ENCODE data around the gene ASZ1.

ASZ1 gene

DNA sequence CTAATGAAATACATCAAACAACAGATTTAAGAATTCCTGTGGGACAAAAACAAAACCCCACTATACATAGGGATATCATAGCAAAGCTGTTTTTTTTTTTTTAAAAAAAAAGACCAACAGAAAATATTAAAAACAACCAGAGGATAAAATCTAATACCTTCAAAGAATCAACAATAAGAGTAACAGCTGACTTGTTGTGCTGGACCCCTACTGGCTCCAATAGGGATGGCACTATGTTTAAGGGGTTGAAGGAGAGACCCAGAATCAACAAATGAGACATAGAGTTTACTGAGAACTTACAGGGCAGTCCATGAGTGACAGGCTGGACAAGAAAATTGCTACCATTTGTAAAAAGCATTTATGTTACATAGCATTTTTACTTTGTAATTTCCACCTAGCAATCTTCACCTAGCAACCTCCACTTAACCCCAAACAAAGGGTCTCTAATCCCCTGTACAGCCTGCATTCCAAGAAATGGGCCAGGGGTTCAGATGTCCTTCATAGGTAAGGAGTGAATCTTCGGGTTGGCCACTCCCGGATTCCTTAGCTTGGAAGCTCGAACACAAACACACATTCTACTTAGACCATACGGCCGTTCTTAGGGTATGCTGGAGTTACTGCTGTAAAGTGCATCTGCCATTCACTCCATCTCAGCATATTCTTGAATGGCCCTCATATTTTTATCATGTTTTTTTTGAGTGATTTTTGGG, 25.8 kb downstream of the ASZ1 start:
- Histone ChIP-seq H3K36me3 (ENCODE audit: insufficient read depth, low read length) (no peaks in the 10 kb centered on the region), H3K9me3 (replicated peaks; ENCODE audit: low read length) (no peaks in the 10 kb centered on the region), H3K27me3 (ENCODE audit: control insufficient read depth, insufficient read depth, low read length) (peaks cover 9% of the 10 kb centered on the region), H3K4me2 (ENCODE audit: low read length) (no peak overlapping the region), H3K4me3 (ENCODE audit: low read length) (no peak overlapping the region), H3K9ac (ENCODE audit: low read depth, low read length) (no peak overlapping the region), H3K4me1 (ENCODE audit: control insufficient read depth, insufficient read depth, low read length) (no peaks in the 10 kb centered on the region)

DNA sequence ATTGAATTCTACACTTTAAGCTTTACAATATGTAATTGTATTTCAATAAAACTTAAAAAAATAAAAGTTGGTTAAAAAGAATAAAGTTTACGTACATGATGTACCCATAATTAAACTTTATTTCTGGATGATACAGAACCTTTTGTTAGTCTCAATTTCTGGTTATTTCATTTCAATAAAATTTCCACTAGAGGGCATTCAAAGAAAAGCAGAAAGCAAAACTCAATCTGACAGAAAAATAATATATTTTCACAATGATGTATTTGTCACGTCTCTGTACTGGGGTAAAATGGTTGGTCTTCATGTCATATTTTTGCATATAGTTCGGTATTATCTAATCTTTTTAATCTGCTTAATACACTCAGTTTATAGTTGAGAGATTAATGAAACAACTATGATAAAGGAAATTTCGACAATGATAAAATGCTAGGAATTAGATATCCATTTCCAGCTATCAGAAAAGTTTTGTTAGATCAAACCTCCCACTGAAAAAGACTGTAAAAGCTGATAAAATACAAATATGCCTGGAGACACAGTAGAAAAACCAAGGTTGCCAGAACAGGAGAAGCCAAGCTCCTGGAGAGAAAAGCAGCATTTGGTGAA, 27.4 kb downstream of the ASZ1 start:
- Histone ChIP-seq H3K4me1 (ENCODE audit: control insufficient read depth, insufficient read depth, low read length) (no peaks in the 10 kb centered on the region), H3K4me2 (ENCODE audit: low read length) (no peak overlapping the region), H3K9ac (ENCODE audit: low read depth, low read length) (no peak overlapping the region), H3K4me3 (ENCODE audit: low read length) (no peak overlapping the region), H3K27me3 (ENCODE audit: control insufficient read depth, insufficient read depth, low read length) (peaks cover 12% of the 10 kb centered on the region), H3K36me3 (ENCODE audit: insufficient read depth, low read length) (no peaks in the 10 kb centered on the region), H3K9me3 (replicated peaks; ENCODE audit: low read length) (no peaks in the 10 kb centered on the region)

DNA sequence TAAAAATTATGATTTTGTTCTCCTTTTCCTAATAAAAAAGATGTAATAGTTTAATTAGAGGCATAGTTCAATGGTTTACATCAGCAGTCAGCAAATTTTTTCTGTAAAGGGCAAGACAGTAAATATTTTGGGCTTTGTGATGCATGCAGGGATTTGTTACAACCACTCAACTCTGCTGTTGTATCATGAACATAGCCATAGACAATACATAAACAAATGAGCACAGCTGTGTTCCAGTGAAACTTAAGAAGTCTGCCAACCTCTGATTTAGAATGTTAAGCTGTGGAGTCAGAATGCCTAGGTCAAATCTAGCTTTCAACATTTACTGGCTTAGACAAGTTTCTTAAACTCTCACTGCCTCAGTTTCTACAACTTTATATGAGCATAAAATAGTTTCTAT, 31.6 kb downstream of the ASZ1 start:
- Histone ChIP-seq H3K4me2 (ENCODE audit: low read length) (no peak overlapping the region), H3K4me1 (ENCODE audit: control insufficient read depth, insufficient read depth, low read length) (no peaks in the 10 kb centered on the region), H3K9me3 (replicated peaks; ENCODE audit: low read length) (no peaks in the 10 kb centered on the region), H3K27me3 (ENCODE audit: control insufficient read depth, insufficient read depth, low read length) (peaks cover 12% of the 10 kb centered on the region), H3K36me3 (ENCODE audit: insufficient read depth, low read length) (no peaks in the 10 kb centered on the region), H3K4me3 (ENCODE audit: low read length) (no peak overlapping the region), H3K9ac (ENCODE audit: low read depth, low read length) (no peak overlapping the region)

DNA sequence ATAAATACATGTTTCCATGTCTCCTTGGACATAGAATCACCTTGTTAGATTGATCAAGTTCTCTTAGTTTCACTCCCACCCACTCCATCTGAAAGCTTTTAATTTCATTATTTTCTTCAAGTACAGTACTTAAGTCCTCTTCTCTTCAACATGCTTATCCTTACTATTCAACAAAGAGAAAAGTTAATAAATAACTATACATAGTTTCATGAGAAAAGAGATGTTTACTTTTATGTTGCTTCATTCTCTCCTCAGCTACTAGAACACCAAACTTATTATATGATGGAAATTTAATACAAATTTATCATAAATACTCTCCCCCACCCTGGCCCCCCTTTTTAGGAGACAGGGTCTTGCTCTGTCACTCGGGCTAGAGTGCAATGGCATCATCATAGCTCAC, 33.5 kb downstream of the ASZ1 start:
- H3K9ac ChIP-seq (ENCODE audit: low read depth, low read length) = no peak overlapping the region
- H3K4me1 ChIP-seq (ENCODE audit: control insufficient read depth, insufficient read depth, low read length) = no peaks in the 10 kb centered on the region
- no peaks in the 10 kb centered on the region for H3K36me3 ChIP-seq (ENCODE audit: insufficient read depth, low read length)
- H3K9me3 ChIP-seq (replicated peaks; ENCODE audit: low read length) = no peaks in the 10 kb centered on the region
- H3K27me3 ChIP-seq (ENCODE audit: control insufficient read depth, insufficient read depth, low read length) = peaks cover 9% of the 10 kb centered on the region
- H3K4me3 ChIP-seq (ENCODE audit: low read length) = no peak overlapping the region
- H3K4me2 ChIP-seq (ENCODE audit: low read length) = no peak overlapping the region

DNA sequence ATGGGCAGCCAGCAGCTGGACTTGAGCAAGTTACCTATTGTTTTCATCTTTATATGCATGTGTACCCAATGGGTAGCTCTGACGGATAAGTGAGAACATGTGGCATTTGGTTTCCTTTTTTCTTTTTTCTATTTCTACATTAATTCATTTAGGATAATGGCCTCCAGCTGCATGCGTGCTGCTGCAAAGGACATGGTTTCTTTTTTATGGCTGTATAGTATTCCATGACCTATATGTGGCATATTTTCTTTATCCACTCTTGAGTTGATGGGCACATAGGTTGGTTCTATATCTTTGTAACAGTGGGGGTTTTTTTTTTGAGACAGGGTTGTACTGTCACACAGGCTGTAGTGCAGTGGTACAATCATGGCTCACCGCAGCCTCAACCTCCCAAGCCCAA, 37.4 kb downstream of the ASZ1 start:
- no peaks in the 10 kb centered on the region for H3K4me1 ChIP-seq (ENCODE audit: control insufficient read depth, insufficient read depth, low read length)
- no peak overlapping the region for H3K4me3 ChIP-seq (ENCODE audit: low read length)
- no peaks in the 10 kb centered on the region for H3K9me3 ChIP-seq (replicated peaks; ENCODE audit: low read length)
- H3K27me3 ChIP-seq (ENCODE audit: control insufficient read depth, insufficient read depth, low read length) = no peaks in the 10 kb centered on the region
- H3K9ac ChIP-seq (ENCODE audit: low read depth, low read length) = no peak overlapping the region
- H3K36me3 ChIP-seq (ENCODE audit: insufficient read depth, low read length) = no peaks in the 10 kb centered on the region
- H3K4me2 ChIP-seq (ENCODE audit: low read length) = no peak overlapping the region

DNA sequence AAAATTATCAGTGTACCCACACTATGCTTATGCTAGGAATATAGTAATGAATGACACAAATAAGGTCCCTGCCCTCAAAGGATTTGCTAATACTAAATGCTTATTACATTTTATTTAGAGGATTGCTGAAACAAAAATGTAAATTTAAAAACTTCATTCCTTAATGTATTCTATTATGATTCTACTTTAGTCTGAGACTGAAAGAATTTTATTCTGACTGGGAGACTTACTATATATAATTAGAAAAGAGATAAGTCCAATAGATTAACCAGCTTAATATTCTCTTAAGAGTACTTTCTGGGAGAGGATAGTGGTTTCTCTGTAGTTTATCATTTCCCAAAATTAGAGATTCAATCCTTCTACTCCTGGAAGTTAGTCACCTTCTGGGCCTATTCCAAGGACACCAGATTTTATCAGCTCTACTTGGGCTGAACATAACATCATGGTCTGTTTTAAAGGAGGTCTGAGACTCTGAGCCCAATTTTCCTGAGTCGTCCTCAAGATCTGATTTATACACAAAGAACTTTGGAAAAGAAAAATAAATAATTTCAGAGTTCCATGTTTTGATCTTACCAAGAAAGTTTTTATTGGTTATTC, 41.1 kb downstream of the ASZ1 start:
- no peaks in the 10 kb centered on the region for H3K9me3 ChIP-seq (replicated peaks; ENCODE audit: low read length)
- H3K4me2 ChIP-seq (ENCODE audit: low read length) = no peak overlapping the region
- H3K27me3 ChIP-seq (ENCODE audit: control insufficient read depth, insufficient read depth, low read length) = no peaks in the 10 kb centered on the region
- H3K4me1 ChIP-seq (ENCODE audit: control insufficient read depth, insufficient read depth, low read length) = no peaks in the 10 kb centered on the region
- H3K9ac ChIP-seq (ENCODE audit: low read depth, low read length) = no peak overlapping the region
- no peaks in the 10 kb centered on the region for H3K36me3 ChIP-seq (ENCODE audit: insufficient read depth, low read length)
- H3K4me3 ChIP-seq (ENCODE audit: low read length) = no peak overlapping the region

DNA sequence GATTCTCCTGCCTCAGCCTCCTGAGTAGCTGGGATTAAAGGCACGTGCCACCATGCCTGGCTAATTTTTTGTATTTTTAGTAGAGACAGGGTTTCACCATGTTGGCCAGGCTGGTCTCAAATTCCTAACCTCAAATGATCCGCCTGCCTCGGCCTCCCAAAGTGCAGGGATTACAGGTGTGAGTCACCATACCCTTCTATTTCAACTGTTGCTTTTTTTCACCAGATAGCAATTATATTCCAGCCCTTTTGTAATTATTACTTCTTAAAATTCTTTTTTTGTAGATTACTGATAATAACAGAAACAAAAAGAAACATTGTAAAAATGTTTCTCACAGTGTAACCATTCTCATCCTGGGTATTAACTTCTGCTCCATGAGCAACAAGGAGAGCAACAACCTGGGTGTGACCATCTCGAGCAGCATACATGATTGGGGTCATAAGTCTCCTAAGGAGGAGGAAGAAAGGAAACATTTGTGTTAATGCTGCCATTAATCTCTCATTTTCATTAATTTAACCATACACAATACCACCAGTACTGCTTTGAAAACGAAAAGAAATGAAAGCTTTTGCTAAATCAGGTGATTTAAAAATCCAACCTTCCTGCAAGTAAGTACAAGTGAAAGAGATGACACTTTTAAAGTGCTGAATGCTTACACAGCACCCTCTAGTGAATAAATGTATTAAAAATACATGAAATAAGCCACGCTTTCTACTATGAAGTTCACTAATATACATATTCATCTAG, 41.8 kb downstream of the ASZ1 start:
- H3K4me2 ChIP-seq (ENCODE audit: low read length) = no peak overlapping the region
- no peak overlapping the region for H3K4me3 ChIP-seq (ENCODE audit: low read length)
- no peaks in the 10 kb centered on the region for H3K36me3 ChIP-seq (ENCODE audit: insufficient read depth, low read length)
- H3K4me1 ChIP-seq (ENCODE audit: control insufficient read depth, insufficient read depth, low read length) = no peaks in the 10 kb centered on the region
- H3K27me3 ChIP-seq (ENCODE audit: control insufficient read depth, insufficient read depth, low read length) = no peaks in the 10 kb centered on the region
- no peaks in the 10 kb centered on the region for H3K9me3 ChIP-seq (replicated peaks; ENCODE audit: low read length)
- no peak overlapping the region for H3K9ac ChIP-seq (ENCODE audit: low read depth, low read length)

DNA sequence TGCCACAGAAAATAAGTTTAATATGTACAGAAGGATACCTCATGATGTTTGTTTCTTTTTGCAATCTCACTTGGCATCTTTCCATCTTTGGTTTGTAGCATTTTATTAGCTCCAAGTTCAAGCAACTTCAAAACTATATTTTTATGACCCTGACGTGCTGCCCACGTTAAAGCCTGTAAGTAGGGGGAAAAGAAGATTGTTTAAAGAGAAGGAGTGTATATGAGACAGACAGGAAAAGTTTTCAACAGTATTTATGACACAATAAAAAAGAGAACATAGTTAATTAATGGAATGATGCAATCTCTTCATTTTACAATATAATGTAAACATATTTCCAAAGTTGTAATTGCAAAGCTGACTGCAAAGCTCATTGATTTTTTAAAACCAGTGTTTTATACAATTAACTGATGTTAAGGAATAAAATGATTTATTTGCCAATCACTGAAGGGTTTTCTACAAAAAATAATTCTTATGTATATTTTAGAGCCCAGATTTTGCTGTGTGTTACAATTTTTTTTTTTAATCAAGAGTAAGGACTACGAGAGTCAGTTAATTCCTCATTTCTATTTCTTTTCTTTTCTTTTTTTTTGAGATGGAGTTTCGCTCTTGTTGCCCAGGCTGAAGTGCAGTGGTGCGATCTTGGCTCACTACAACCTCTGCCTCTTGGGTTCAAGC, 42.5 kb downstream of the ASZ1 start:
- no peak overlapping the region for H3K9ac ChIP-seq (ENCODE audit: low read depth, low read length)
- no peaks in the 10 kb centered on the region for H3K36me3 ChIP-seq (ENCODE audit: insufficient read depth, low read length)

DNA sequence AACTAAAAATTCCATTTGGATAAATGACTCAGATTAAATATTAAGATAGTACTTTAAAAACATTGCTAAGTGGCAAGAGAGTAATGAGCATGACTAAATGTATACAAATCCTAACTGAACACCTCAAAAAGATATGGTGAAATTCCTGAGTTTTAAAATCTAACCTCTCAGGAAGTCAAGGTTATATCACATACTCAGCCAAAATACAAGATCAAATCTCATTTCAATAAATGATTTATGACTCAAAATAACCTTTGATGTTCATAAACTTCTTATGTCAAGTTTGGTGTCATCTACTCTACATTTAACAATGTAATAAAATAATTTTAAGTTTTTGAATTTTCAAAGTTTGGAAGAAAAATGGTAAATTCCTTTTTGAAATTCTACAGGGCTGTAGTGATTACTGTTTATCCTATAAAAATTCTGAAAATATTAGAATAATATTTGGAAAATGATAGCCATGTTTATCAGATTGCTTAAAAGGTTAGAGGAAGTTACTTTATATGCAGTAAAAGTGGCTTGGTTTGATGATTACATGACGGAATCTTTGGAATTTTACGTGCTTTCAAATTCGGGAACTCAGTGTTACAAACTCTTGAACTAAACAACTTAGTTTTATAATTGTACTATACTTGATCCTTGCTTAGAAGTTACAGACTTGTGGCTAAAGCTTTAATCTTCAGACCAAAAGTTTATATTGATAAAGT, 43.7 kb downstream of the ASZ1 start:
- Histone ChIP-seq H3K27me3 (ENCODE audit: control insufficient read depth, insufficient read depth, low read length) (no peaks in the 10 kb centered on the region), H3K9ac (ENCODE audit: low read depth, low read length) (no peak overlapping the region), H3K36me3 (ENCODE audit: insufficient read depth, low read length) (no peaks in the 10 kb centered on the region), H3K4me3 (ENCODE audit: low read length) (no peak overlapping the region), H3K9me3 (replicated peaks; ENCODE audit: low read length) (no peaks in the 10 kb centered on the region), H3K4me1 (ENCODE audit: control insufficient read depth, insufficient read depth, low read length) (no peaks in the 10 kb centered on the region), H3K4me2 (ENCODE audit: low read length) (no peak overlapping the region)

More for the DNA sequence above, 42.5 kb downstream of the ASZ1 start:
- Histone ChIP-seq H3K4me2 (ENCODE audit: low read length) (no peak overlapping the region), H3K27me3 (ENCODE audit: control insufficient read depth, insufficient read depth, low read length) (no peaks in the 10 kb centered on the region), H3K9me3 (replicated peaks; ENCODE audit: low read length) (no peaks in the 10 kb centered on the region), H3K4me3 (ENCODE audit: low read length) (no peak overlapping the region), H3K4me1 (ENCODE audit: control insufficient read depth, insufficient read depth, low read length) (no peaks in the 10 kb centered on the region)

DNA sequence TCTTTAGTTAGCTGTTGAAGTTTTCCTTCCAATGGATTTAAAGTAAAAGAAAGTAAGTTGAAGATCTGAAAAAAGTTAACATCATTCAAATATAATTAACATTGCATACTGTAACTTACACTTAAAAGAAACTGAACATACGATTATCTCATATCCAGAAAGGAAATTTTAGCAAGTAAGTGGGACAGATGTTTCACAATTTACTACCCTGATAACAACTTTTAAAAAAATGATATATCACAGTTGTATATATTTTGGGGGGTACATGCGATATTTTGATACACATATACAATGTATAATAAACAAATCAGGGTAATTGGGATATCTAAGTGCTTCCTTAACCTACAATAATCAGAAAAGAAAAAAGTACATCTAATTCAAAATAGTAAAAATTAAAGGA, 44.2 kb downstream of the ASZ1 start:
- Histone ChIP-seq H3K4me3 (ENCODE audit: low read length) (no peak overlapping the region), H3K9me3 (replicated peaks; ENCODE audit: low read length) (no peaks in the 10 kb centered on the region), H3K9ac (ENCODE audit: low read depth, low read length) (no peak overlapping the region), H3K4me2 (ENCODE audit: low read length) (no peak overlapping the region), H3K36me3 (ENCODE audit: insufficient read depth, low read length) (no peaks in the 10 kb centered on the region), H3K27me3 (ENCODE audit: control insufficient read depth, insufficient read depth, low read length) (no peaks in the 10 kb centered on the region), H3K4me1 (ENCODE audit: control insufficient read depth, insufficient read depth, low read length) (no peaks in the 10 kb centered on the region)

DNA sequence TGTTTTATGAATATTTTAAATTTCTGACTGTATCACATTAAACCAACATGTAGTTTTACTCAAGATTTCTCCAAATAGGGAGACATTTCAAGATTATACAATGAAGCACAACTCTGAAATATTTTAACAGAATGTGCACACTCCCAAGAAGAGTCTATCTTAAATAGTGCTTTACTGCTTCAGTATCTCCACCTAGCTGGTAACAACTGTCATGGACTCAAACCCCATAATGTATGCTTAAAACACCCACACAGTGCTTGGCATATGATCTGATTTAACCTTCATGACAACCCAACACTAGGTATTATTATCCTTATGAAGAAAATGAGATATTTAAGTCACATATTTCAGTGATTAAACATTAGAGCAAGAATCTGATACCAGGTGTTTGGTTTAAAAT, 45.9 kb downstream of the ASZ1 start:
- Histone ChIP-seq H3K27me3 (ENCODE audit: control insufficient read depth, insufficient read depth, low read length) (no peaks in the 10 kb centered on the region), H3K4me3 (ENCODE audit: low read length) (no peak overlapping the region), H3K36me3 (ENCODE audit: insufficient read depth, low read length) (no peaks in the 10 kb centered on the region), H3K9ac (ENCODE audit: low read depth, low read length) (no peak overlapping the region), H3K4me2 (ENCODE audit: low read length) (no peak overlapping the region), H3K9me3 (replicated peaks; ENCODE audit: low read length) (no peaks in the 10 kb centered on the region), H3K4me1 (ENCODE audit: control insufficient read depth, insufficient read depth, low read length) (no peaks in the 10 kb centered on the region)

Data from skeletal muscle satellite cell (primary cell).